HG02610 (cell line): ENCODE data around the gene PTPRU.

Experiments
- ATAC-seq: cut with Tn5 transposase; IDR thresholded peaks from one replicate; pipeline ENCODE4 v1.9.1; 2021; ENCODE audit warnings: mild to moderate bottlenecking, moderate library complexity; ENCODE audit not compliant: unreplicated experiment

Gene PTPRU

GRCh38 chr1:29260531-29260930 is 24.2 kb downstream of the PTPRU start:
- no peak for ATAC-seq

DNA sequence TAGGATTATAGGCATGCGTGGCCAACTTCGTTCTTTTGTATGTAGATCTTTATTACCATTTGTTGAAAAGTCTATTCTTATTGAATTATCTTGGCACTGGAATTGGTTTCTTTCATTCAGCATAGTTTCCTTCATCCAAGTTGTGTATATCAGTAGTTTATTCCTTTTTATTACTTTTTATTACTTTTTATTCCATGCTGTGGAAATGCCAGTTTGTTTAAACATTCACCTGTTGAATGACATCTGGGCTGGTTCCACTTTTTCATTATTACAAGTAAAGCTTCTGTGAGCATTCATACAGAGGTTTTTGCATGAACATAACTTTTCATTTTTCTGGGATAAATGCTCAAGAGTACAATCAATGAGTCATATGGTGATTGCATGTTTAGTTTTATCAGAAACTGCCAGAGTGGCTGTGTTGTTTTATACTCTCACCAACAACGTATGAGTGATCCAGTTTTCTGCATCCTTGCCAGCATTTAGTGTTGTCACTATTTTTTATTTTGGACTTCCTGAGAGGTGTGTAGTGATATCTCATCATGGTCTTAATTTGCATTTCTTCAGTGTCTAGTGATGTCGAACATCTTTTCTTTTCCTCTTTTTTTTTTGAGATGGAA is 28.6 kb downstream of the PTPRU start:
- no peak for ATAC-seq

GRCh38 chr1:29266912-29267311 is 30.6 kb downstream of the PTPRU start:
- ATAC-seq: no peak

DNA sequence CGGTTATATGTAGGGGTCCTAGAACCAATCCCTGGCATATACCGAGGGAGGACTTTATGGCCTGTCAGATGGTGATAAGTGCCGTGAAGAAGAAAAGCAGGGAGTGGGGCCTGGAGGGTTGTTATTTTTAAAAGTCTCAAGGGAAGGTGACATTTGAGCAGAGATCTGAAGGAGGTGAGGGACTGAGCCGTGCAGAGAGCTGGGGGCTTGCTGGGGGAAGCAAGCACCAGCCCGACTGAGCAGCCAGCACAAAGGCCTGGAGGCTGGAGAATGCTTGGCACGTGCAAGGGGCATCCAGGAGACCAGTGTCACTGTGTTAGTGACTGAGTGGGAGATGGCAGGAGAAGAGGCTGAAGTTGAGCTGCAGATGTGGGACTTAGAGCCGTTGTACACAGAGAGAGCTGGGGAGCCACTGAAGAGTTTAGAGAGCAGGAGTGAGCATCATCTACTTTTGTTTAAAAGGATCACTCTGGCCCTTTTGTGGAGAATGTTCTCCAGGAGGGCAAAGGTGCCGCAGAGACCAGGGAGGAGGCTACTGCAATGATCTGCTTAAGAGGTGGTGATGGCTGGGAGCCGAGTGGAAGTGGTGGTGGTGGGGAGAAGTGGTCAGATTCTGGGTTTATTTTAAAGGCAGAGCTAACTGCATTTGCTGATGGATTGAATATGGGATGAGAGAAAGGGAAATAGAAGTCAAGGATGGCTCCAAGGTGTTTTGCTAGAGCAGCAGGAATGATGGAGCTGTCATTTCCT is 31.2 kb downstream of the PTPRU start:
- ATAC-seq: no peak

DNA sequence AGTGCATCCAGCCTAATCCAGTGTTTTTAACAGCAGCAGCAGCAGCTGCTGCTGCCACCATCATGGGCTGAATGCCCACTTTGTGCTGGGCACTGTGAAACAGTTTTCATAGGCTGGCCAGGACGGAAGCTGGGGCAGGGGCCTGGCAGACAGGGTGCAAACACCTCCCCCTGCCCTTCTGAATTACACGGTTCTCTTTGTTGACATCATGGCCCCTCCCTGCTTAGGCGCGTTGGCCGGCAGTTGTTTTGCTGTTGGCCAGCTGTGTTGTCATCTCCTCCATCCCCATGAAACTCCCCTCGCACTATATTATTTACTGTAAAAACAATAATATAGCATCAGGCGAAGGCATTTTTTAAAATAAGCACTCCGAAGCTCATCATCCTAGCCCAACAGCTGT is 33.1 kb downstream of the PTPRU start:
- ATAC-seq: no peak

GRCh38 chr1:29270929-29271521 is 34.7 kb downstream of the PTPRU start:
- no peak for ATAC-seq

GRCh38 chr1:29271724-29272123 is 35.4 kb downstream of the PTPRU start:
- ATAC-seq: no peak

DNA sequence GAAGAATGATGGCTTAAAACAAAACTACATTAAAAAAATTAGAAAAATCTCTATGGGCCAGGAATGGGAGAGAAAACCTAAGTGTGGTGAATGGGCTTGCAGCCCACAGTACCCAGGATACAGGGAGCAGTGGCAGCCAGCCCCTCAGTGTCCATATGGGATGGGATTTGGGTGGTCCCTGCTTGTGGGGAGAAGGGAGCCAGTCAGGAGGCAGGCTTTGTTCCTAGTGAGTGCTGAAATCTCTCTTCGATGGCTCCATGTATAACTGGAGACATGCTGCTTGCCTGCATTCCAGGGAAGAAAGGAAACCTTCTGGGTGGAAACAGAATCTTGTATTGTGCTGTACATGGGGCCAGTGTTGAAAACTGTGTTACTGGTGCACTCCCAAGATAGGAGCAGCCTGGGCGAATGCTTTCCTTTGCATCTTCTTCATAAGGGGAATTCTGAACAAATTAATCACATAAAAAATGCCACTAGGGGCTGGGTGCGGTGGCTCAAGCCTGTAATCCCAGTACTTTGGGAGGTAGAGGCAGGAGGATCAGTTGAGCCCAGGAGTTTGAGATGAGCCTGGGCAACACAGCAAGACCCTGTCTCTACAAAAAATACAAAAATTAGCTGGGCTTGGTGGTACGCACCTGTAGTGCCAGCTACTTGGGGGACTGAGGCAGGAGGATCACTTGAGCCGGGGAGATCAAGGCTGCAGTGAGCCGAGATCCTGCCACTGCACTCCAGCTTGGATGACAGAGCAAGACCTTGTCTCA is 36.0 kb downstream of the PTPRU start:
- no peak for ATAC-seq

DNA sequence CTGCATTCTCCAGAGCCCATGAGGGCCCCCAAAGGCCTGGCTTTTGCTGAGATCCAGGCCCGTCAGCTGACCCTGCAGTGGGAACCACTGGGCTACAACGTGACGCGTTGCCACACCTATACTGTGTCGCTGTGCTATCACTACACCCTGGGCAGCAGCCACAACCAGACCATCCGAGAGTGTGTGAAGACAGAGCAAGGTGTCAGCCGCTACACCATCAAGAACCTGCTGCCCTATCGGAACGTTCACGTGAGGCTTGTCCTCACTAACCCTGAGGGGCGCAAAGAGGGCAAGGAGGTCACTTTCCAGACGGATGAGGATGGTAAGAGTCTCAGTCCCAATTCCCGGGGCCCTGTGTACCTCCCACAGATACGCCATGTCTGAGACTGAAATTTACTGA is 39.1 kb downstream of the PTPRU start:
- ATAC-seq: no peak

DNA sequence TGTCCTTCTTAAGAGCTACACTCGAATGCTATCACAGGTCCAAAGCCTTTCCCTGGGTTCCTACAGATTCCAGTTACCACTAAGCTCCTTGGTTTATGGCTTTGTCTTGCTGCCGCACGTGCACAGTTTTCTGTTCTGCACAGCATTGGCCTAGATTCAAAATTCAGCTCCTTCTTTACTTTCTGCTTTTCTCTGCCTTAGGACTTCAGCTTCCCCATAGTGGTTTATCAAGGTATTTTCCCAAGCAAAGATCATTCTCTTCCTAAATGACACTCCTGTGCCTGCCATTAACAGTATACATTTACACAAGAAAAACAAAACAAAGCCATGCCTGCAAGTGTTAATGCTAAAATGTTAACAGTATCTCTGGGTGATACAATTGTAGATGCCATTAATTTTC is 41.8 kb downstream of the PTPRU start:
- ATAC-seq: no peak

DNA sequence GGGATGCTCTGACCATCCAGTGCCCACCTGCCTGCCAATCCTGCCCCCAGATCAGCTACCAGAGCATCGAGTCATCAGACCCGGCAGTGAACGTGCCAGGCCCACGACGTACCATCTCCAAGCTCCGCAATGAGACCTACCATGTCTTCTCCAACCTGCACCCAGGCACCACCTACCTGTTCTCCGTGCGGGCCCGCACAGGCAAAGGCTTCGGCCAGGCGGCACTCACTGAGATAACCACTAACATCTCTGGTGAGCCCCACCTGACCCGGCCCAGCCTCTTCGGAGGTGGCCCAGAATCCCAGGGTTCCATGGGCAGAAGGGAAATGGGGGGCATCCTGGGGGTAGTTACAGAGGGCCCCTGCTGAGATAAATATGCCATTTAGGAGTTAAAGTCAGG is 43.1 kb downstream of the PTPRU start:
- ATAC-seq: no peak

DNA sequence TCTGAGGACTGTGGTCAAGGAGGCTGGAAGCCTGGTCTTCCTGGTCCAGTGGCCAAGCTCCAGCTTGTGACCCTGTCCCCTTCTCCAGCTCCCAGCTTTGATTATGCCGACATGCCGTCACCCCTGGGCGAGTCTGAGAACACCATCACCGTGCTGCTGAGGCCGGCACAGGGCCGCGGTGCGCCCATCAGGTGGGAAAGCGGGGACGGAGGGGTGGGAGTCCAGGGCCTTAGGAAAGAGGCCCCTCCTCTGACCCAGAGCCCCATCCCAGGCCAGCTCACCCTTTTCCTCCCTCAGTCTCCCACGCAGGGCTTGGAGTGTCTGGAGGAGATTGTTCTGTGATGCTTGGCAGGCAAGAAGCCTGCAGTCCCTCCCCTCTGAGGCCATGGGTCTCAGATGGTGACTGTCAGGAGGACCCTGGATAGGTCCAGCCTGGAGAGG is 43.6 kb downstream of the PTPRU start:
- no peak for ATAC-seq

- ATAC-seq: no peak
Measured at GRCh38 chr1:29280409-29281131, 44.2 kb downstream of the PTPRU start.

- ATAC-seq: no peak
Measured at GRCh38 chr1:29281571-29281970, 45.2 kb downstream of the PTPRU start.

GRCh38 chr1:29282135-29282923 is 46.0 kb downstream of the PTPRU start:
- no peak for ATAC-seq

GRCh38 chr1:29282924-29283803 is 46.8 kb downstream of the PTPRU start:
- ATAC-seq: no peak

DNA sequence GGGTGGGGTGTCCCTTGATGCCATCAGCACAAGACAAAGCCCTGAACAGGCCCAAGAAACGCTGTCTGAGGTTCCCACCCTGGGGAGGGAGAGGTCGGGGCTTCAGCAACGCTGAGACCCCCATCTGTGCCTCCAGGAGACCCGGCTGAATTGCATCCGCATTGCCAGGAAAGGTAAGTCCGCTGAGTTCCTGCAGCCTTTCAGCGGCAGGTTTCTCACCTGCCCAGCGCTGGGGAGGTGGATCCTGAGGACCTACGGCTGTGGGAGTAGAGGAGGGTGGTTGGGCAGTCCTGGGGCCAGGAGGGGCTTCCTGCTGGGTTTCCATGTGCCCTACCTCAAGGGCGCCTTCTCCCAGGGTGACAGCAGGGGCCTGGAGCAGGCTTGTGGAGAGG is 47.5 kb downstream of the PTPRU start:
- ATAC-seq: no peak

DNA sequence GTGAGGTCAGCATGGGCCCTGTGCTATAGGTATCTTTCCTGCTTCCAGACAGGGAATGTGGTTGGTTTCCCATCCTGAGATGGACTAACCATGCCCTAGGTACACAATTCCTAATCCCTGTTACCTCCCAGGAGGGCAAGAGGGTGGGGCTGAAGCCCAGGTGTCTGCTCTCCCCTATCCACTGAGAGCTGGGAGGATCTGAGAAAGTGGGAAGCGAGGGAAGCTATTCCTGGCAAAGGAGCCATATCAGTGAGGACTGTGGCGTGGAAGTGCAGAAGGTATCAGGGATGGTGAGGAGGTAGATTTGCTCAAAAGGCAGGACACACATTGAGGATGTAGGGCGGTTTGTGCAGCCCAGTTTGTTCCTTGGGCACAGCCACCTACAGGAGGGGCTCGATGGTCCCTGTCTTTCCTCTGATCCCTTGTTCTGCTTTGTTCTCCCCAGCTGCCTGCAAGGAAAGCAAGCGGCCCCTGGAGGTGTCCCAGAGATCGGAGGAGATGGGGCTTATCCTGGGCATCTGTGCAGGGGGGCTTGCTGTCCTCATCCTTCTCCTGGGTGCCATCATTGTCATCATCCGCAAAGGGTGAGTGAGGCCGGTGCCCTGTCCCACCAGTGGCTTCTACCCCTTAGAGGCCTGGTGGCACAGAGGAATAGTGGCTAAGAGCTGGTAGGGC is 48.1 kb downstream of the PTPRU start:
- ATAC-seq: no peak
